NT2/D1 (cell line): ENCODE results near the gene MRPL49.

ENCODE experiments used
- SUZ12 ChIP-seq: IDR thresholded peaks from 2 replicates; pipeline ENCODE4 v1.6.1; 2011; ENCODE audit not compliant: insufficient read length, insufficient read depth; ENCODE audit errors: extremely low read depth
- YY1 ChIP-seq: IDR thresholded peaks from 2 replicates; pipeline ENCODE4 v1.6.1; 2011; ENCODE audit not compliant: insufficient read length, insufficient read depth
- ZNF274 ChIP-seq: IDR thresholded peaks from 2 replicates; pipeline ENCODE4 v1.6.1; 2011; ENCODE audit warnings: mild to moderate bottlenecking, low read depth, low read length

GRCh38 chr11:65121447-65121864 is 665 bp upstream of the MRPL49 start:
- TF ChIP-seq SUZ12: no peak
- no peak for TF ChIP-seq YY1
- no peak for TF ChIP-seq ZNF274
